ENCODE data around the gene STC2. TPM values are rescaled to one million over a fixed set of nuclear protein-coding genes. Genes with fewer than 3 reads are reported as not detected.

The STC2 gene
- total RNA-seq, 3 donors from 2014 or later (not counting 1 experiment from before 2014, with no cell fraction given) = not detected

GRCh38 chr5:173282916-173283315, 45.3 kb downstream of the STC2 start:
- 94% methylated on average over 10 of the region's 10 CpGs for WGBS (ENCODE audit: insufficient coverage)
- no peak overlapping the region for H3K4me3 ChIP-seq (ENCODE audit: low read length)

GRCh38 chr5:173281910-173282309, 46.3 kb downstream of the STC2 start:
- WGBS (ENCODE audit: insufficient coverage) = 27% methylated on average over 6 of the region's 6 CpGs
- peaks cover 40 to 42% of the 10 kb centered on the region in 2 donors for H3K27me3 Mint-ChIP-seq (ENCODE audit: low read depth in 2 of 2)
- no peak overlapping the region for H3K4me3 Mint-ChIP-seq
- intact Hi-C loops (cut with micrococcal nuclease) = no loop called here
- H3K27ac Mint-ChIP-seq = no peak overlapping the region
- Histone ChIP-seq H3K36me3 (ENCODE audit: control insufficient read depth, insufficient read depth, low read length) (no peaks in the 10 kb centered on the region), H3K4me3 (ENCODE audit: low read length) (no peak overlapping the region), H3K9me3 (ENCODE audit: control insufficient read depth, insufficient read depth, low read length) (no peaks in the 10 kb centered on the region), H3K27me3 (ENCODE audit: control insufficient read depth, insufficient read depth, low read length) (peaks cover 15% of the 10 kb centered on the region), H3K27ac (ENCODE audit: low read length) (no peak overlapping the region), H3K4me1 (ENCODE audit: control insufficient read depth, insufficient read depth, low read length) (peaks cover 8% of the 10 kb centered on the region)
- peaks cover 8% of the 10 kb centered on the region for H3K36me3 Mint-ChIP-seq
- H3K4me1 Mint-ChIP-seq = peaks cover 0 to 6% of the 10 kb centered on the region in 2 donors
- TF ChIP-seq CTCF (IDR thresholded peaks at IDR 0.05) = no peak
- H3K9me3 Mint-ChIP-seq = peaks cover 3 to 10% of the 10 kb centered on the region in 2 donors
- ATAC-seq (no peak), DNase-seq (no peak)

More at GRCh38 chr5:173282916-173283315, 45.3 kb downstream of the STC2 start:
- intact Hi-C loops (cut with micrococcal nuclease) = no loop called here
- no peak overlapping the region for H3K27ac Mint-ChIP-seq
- peaks cover 3 to 10% of the 10 kb centered on the region in 2 donors for H3K9me3 Mint-ChIP-seq
- no peaks in the 10 kb centered on the region for H3K9me3 ChIP-seq (ENCODE audit: control insufficient read depth, insufficient read depth, low read length)
- no peak overlapping the region for H3K4me3 Mint-ChIP-seq
- no peaks in the 10 kb centered on the region for H3K36me3 ChIP-seq (ENCODE audit: control insufficient read depth, insufficient read depth, low read length)
- peaks cover 8% of the 10 kb centered on the region for H3K4me1 ChIP-seq (ENCODE audit: control insufficient read depth, insufficient read depth, low read length)
- no peak overlapping the region for H3K27ac ChIP-seq (ENCODE audit: low read length)
- H3K36me3 Mint-ChIP-seq = peaks cover 8% of the 10 kb centered on the region
- peaks cover 15% of the 10 kb centered on the region for H3K27me3 ChIP-seq (ENCODE audit: control insufficient read depth, insufficient read depth, low read length)
- H3K27me3 Mint-ChIP-seq (ENCODE audit: low read depth in 2 of 2) = peaks cover 43 to 45% of the 10 kb centered on the region in 2 donors
- TF ChIP-seq CTCF (IDR thresholded peaks at IDR 0.05) = no peak
- ATAC-seq (no peak), DNase-seq (no peak)
- H3K4me1 Mint-ChIP-seq = peaks cover 0 to 6% of the 10 kb centered on the region in 2 donors

GRCh38 chr5:173279166-173279565, 49.0 kb downstream of the STC2 start:
- no peaks in the 10 kb centered on the region for H3K36me3 Mint-ChIP-seq
- Histone ChIP-seq H3K9me3 (ENCODE audit: control insufficient read depth, insufficient read depth, low read length) (no peaks in the 10 kb centered on the region), H3K27me3 (ENCODE audit: control insufficient read depth, insufficient read depth, low read length) (peaks cover 11% of the 10 kb centered on the region), H3K27ac (ENCODE audit: low read length) (no peak overlapping the region), H3K36me3 (ENCODE audit: control insufficient read depth, insufficient read depth, low read length) (no peaks in the 10 kb centered on the region), H3K4me3 (ENCODE audit: low read length) (no peak overlapping the region), H3K4me1 (ENCODE audit: control insufficient read depth, insufficient read depth, low read length) (peaks cover 8% of the 10 kb centered on the region)
- WGBS (ENCODE audit: insufficient coverage) = 93% methylated on average over 5 of the region's 5 CpGs
- H3K27ac Mint-ChIP-seq = no peak overlapping the region
- H3K9me3 Mint-ChIP-seq = peaks cover 0 to under 1% of the 10 kb centered on the region in 2 donors
- no peak for TF ChIP-seq CTCF (IDR thresholded peaks at IDR 0.05)
- H3K4me1 Mint-ChIP-seq = peaks cover 0 to 3% of the 10 kb centered on the region in 2 donors
- ATAC-seq (no peak), DNase-seq (no peak)
- H3K27me3 Mint-ChIP-seq (ENCODE audit: low read depth in 2 of 2) = peaks cover 28 to 37% of the 10 kb centered on the region in 2 donors
- intact Hi-C loops (cut with micrococcal nuclease) = no loop called here
- H3K4me3 Mint-ChIP-seq = no peak overlapping the region

GRCh38 chr5:173278641-173279040, 49.6 kb downstream of the STC2 start:
- intact Hi-C loops (cut with micrococcal nuclease) = no loop called here
- Histone ChIP-seq H3K27me3 (ENCODE audit: control insufficient read depth, insufficient read depth, low read length) (peaks cover 9% of the 10 kb centered on the region), H3K36me3 (ENCODE audit: control insufficient read depth, insufficient read depth, low read length) (no peaks in the 10 kb centered on the region), H3K4me1 (ENCODE audit: control insufficient read depth, insufficient read depth, low read length) (peaks cover 4% of the 10 kb centered on the region), H3K27ac (ENCODE audit: low read length) (no peak overlapping the region), H3K4me3 (ENCODE audit: low read length) (no peak overlapping the region), H3K9me3 (ENCODE audit: control insufficient read depth, insufficient read depth, low read length) (no peaks in the 10 kb centered on the region)
- Mint-ChIP-seq H3K4me3 (no peak overlapping the region), H3K4me1 (no peaks in the 10 kb centered on the region), H3K27me3 (ENCODE audit: low read depth in 2 of 2) (peaks cover 28 to 36% of the 10 kb centered on the region in 2 donors), H3K9me3 (no peaks in the 10 kb centered on the region), H3K36me3 (no peaks in the 10 kb centered on the region), H3K27ac (no peak overlapping the region)
- ATAC-seq (no peak), DNase-seq (no peak)
- 94% methylated on average over 5 of the region's 5 CpGs for WGBS (ENCODE audit: insufficient coverage)
- no peak for TF ChIP-seq CTCF (IDR thresholded peaks at IDR 0.05)
